GM18502 (cell line): ENCODE data around the gene PRICKLE1.

Source experiments
- ATAC-seq: cut with Tn5 transposase; IDR thresholded peaks from one replicate; pipeline ENCODE4 v1.9.1; 2021; ENCODE audit warnings: mild to moderate bottlenecking; ENCODE audit not compliant: unreplicated experiment, poor library complexity

The PRICKLE1 gene

DNA sequence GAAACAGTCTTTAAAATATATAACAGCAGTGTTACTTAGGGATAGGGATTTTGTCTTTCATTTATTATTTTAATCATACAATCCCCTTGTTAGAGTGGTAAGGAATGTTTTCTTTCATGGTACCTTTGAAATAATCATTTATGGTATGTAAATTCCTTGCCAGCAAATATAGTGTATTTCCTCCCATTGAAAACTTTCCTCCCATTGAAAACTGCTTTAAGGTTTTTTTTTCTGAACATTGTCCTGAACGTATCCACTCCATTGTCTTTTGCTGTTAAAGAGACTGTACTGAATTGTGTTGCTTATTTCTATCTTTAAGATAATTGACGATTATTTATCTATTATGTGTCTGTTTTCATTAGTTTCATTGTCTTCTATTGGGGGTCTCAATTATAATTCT is 180.1 kb downstream of the PRICKLE1 start:
- ATAC-seq: no peak

DNA sequence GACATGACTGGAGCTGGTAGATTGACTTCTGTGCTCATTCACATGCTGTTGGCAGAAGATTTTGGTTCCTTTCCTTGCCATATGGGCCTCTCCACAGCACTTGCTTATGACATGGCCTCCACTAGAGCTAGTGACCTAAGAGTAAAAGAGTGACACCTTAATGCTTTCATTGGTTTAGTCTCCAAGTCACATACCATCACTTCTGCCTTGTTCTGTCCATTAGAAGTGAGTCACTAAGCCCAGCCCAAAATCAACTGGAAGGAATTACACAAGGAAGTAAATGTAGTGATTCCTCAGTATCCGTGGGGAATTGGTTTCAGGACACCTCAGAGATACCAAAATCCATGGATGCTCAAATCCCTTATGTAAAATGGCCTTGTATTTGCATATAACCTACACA is 182.2 kb downstream of the PRICKLE1 start:
- ATAC-seq: no peak
